Fibroblast of lung (primary cell): ENCODE measurements around the gene CHSY1. TPM values are rescaled to one million over a fixed set of nuclear protein-coding genes. Genes with fewer than 3 reads are reported as not detected.

Experiments
- DNase-seq, 2 donors: peaks; one replicate each; pipeline versions ENCODE4 v3.0.0 to v3.0.0-alpha.2; 2010; ENCODE audit warnings: low read depth in 2 of 2
- H2AFZ ChIP-seq: 2 replicates; pipeline ENCODE4 v1.5.1; 2012; ENCODE audit warnings: low read length, control low read depth, inconsistent platforms
- H3K27ac ChIP-seq: 2 replicates; pipeline ENCODE4 v1.5.1; 2011; ENCODE audit warnings: low read length, control low read depth; ENCODE audit not compliant: insufficient read depth
- H3K27me3 ChIP-seq: 2 replicates; pipeline ENCODE4 v1.5.1; 2011; ENCODE audit warnings: mild to moderate bottlenecking, low read length; ENCODE audit not compliant: control insufficient read depth, insufficient read depth
- H3K36me3 ChIP-seq: 2 replicates; pipeline ENCODE4 v1.5.1; 2011; ENCODE audit warnings: low read length; ENCODE audit not compliant: control insufficient read depth, insufficient read depth
- H3K4me1 ChIP-seq: 2 replicates; pipeline ENCODE4 v1.5.1; 2011; ENCODE audit warnings: low read length; ENCODE audit not compliant: control insufficient read depth, insufficient read depth; ENCODE audit errors: extremely low read depth
- H3K4me2 ChIP-seq: 2 replicates; pipeline ENCODE4 v1.5.1; 2011; ENCODE audit warnings: low read length, control low read depth; ENCODE audit not compliant: insufficient read depth; ENCODE audit errors: extremely low read depth
- H3K4me3 ChIP-seq, 4 experiments: fragments of 200-600 bp in 1 of 4; sonication (generic) in 1 of 4; replicated peaks in 1 of 4; 2 replicates each; pipeline ENCODE4 v1.5.1; 2011 to 2016; ENCODE audit warnings: low read length in 4 of 4, low read depth in 3 of 4, mild to moderate bottlenecking in 3 of 4, control low read depth in 2 of 4, inconsistent platforms in 1 of 4, mixed read lengths in 1 of 4; ENCODE audit not compliant: insufficient read depth in 1 of 4; ENCODE audit errors: control extremely low read depth in 1 of 4
- H3K79me2 ChIP-seq: 2 replicates; pipeline ENCODE4 v1.5.1; 2012; ENCODE audit warnings: mild to moderate bottlenecking, low read length, inconsistent platforms; ENCODE audit not compliant: control insufficient read depth, insufficient read depth
- H3K9ac ChIP-seq: 2 replicates; pipeline ENCODE4 v1.5.1; 2011; ENCODE audit warnings: mild to moderate bottlenecking, low read length, control low read depth; ENCODE audit not compliant: insufficient read depth
- H3K9me3 ChIP-seq: 2 replicates; pipeline ENCODE4 v1.5.1; 2012; ENCODE audit warnings: low read depth, low read length; ENCODE audit not compliant: control insufficient read depth, insufficient read depth
- H4K20me1 ChIP-seq: 2 replicates; pipeline ENCODE4 v1.5.1; 2011; ENCODE audit warnings: low read length; ENCODE audit not compliant: control insufficient read depth, insufficient read depth; ENCODE audit errors: extremely low read depth
- EZH2 ChIP-seq: IDR thresholded peaks from 2 replicates; pipeline ENCODE4 v1.5.1; 2012; ENCODE audit warnings: low read length, control low read depth, mild to moderate bottlenecking; ENCODE audit errors: missing control alignments
- polyA plus RNA-seq, 2 donors: library from polyadenylated mRNA; depleted of rRNA in 1 of 2; stranded (reverse) in 1 of 2; unstranded in 1 of 2; fragments of >200 nt; gene quantifications; 2 replicates each; pipeline ENCODE4 v1.2.1, GENCODE V29; 2011 to 2012; ENCODE audit warnings: missing spikeins in 1 of 2
- total RNA-seq: library from RNA; depleted of rRNA; stranded (reverse); fragments of >200 nt; gene quantifications from 2 replicates; pipeline ENCODE4 v1.2.1, GENCODE V29; 2014
- TF ChIP-seq, protein P1 (sequence below), 2 donors: IDR thresholded peaks in 1 of 2; conservative IDR thresholded peaks in 1 of 2; 1 replicate in 1 of 2; 2 replicates in 1 of 2; pipeline ENCODE4 v1.5.1; 2011 to 2012; ENCODE audit warnings: low read length in 2 of 2, control low read depth in 1 of 2, inconsistent platforms in 1 of 2, low read depth in 1 of 2, mild to moderate bottlenecking in 1 of 2

The CHSY1 gene
- total and polyA plus RNA-seq, 2 donors (not counting 1 experiment from before 2014, with no cell fraction given): 28.6 to 57.0 TPM

DNA sequence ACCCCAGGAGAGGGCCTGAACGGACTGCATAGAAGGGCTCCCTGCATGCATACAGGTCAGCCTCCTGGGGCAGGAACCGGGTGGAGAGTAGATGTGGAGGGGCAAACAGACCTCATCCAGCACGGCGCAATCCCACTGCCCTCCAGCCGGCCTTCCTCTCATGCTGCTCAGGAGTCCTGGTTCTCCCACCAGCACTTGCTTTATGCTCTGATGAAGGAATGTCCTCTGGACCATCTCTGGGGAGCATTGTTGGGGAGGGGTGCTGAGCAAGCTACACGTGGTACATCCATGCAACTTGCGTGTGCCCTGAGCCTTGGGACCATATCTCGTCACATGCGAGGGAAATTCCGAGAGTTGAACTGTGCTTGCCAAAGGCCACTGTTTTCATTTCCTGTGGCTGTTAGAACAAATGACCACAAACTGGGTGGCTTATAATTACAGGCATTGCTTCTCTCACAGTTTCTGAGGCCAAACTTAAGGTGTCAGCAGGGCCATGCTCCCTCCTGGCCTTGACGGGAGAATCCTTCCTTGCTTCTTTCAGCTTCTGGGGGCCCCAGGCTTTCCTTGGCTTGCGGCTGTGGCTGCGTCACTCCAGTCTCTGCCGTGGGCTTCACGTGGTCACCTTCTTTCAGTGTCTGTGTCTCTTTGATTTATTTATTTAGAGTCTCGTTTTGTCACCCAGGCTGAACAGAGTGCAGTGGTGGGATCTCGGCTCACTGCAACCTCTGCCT, 13.2 kb upstream of the CHSY1 start:
- TF ChIP-seq, protein P1, sequence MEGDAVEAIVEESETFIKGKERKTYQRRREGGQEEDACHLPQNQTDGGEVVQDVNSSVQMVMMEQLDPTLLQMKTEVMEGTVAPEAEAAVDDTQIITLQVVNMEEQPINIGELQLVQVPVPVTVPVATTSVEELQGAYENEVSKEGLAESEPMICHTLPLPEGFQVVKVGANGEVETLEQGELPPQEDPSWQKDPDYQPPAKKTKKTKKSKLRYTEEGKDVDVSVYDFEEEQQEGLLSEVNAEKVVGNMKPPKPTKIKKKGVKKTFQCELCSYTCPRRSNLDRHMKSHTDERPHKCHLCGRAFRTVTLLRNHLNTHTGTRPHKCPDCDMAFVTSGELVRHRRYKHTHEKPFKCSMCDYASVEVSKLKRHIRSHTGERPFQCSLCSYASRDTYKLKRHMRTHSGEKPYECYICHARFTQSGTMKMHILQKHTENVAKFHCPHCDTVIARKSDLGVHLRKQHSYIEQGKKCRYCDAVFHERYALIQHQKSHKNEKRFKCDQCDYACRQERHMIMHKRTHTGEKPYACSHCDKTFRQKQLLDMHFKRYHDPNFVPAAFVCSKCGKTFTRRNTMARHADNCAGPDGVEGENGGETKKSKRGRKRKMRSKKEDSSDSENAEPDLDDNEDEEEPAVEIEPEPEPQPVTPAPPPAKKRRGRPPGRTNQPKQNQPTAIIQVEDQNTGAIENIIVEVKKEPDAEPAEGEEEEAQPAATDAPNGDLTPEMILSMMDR (conservative IDR thresholded peaks at IDR 0.05 in 1 of 2, IDR thresholded peaks at IDR 0.05 in 1 of 2; ENCODE audit: low read depth in 1 of 2, low read length in 2 of 2): no peak
- TF ChIP-seq EZH2: no peak
- no peak overlapping the region for H3K9ac ChIP-seq
- no peak overlapping the region for H3K4me3 ChIP-seq
- no peak overlapping the region for H2AFZ ChIP-seq
- H3K27me3 ChIP-seq: peaks cover 5% of the 10 kb centered on the region
- H3K27ac ChIP-seq: no peak overlapping the region
- H4K20me1 ChIP-seq: no peaks in the 10 kb centered on the region
- no peaks in the 10 kb centered on the region for H3K36me3 ChIP-seq
- H3K4me2 ChIP-seq: no peak overlapping the region
- no peaks in the 10 kb centered on the region for H3K79me2 ChIP-seq
- peaks cover 14% of the 10 kb centered on the region for H3K4me1 ChIP-seq
- no peak for DNase-seq
- H3K9me3 ChIP-seq: no peaks in the 10 kb centered on the region

DNA sequence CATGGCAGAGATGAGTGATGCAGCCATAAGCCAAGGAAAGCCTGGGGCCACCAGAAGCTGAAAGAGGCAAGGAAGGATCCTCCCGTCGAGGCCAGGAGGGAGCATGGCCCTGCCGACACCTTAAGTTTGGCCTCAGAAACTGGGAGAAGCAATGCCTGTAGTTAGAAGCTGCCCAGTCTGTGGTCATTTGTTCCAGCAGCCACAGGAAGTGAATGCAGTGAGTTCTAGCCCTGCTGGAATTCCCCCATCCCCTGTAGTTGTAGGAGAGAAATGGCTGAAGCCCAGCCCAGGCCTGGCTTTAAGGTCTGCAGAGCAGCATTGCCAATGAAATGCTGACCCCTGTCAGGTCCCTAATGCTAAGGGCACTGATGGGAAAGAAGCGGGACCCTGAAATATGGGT, 12.2 kb upstream of the CHSY1 start:
- H3K4me2 ChIP-seq: no peak overlapping the region
- TF ChIP-seq, protein P1 (conservative IDR thresholded peaks at IDR 0.05 in 1 of 2, IDR thresholded peaks at IDR 0.05 in 1 of 2; ENCODE audit: low read depth in 1 of 2, low read length in 2 of 2): no peak
- TF ChIP-seq EZH2: no peak
- H3K79me2 ChIP-seq: no peaks in the 10 kb centered on the region
- H3K27me3 ChIP-seq: peaks cover 5% of the 10 kb centered on the region
- H3K27ac ChIP-seq: no peak overlapping the region
- peak in 1 of 2 donors; percentile 48 for DNase-seq
- no peak overlapping the region for H3K4me3 ChIP-seq
- H2AFZ ChIP-seq: no peak overlapping the region
- no peaks in the 10 kb centered on the region for H3K9me3 ChIP-seq
- H3K36me3 ChIP-seq: no peaks in the 10 kb centered on the region
- H4K20me1 ChIP-seq: no peaks in the 10 kb centered on the region
- no peak overlapping the region for H3K9ac ChIP-seq
- peaks cover 14% of the 10 kb centered on the region for H3K4me1 ChIP-seq

DNA sequence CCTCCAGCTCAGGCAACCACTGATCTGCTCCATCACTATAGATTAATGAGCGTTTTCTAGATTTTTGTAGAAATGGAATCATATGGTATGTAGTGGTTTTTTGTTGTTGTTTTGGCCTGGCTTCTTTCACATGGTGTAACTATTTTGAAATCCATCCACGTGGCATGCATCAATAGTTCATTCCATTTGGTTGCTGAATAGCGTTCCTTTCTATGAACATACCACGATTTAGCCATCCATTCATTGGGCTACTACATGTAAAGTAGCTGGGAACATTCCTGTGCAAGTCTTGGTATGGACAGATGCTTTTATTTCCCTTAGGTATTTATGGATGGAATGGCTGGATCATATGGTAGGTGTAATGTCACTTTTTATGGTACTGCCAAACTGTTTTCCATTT, 10.7 kb upstream of the CHSY1 start:
- H3K27me3 ChIP-seq: peaks cover 5% of the 10 kb centered on the region
- H2AFZ ChIP-seq: no peak overlapping the region
- H3K4me3 ChIP-seq: no peak overlapping the region
- no peak overlapping the region for H3K9ac ChIP-seq
- H4K20me1 ChIP-seq: no peaks in the 10 kb centered on the region
- no peak overlapping the region for H3K4me2 ChIP-seq
- TF ChIP-seq, protein P1 (conservative IDR thresholded peaks at IDR 0.05 in 1 of 2, IDR thresholded peaks at IDR 0.05 in 1 of 2; ENCODE audit: low read depth in 1 of 2, low read length in 2 of 2): no peak
- no peak for TF ChIP-seq EZH2
- no peaks in the 10 kb centered on the region for H3K79me2 ChIP-seq
- no peak overlapping the region for H3K27ac ChIP-seq
- peaks cover 9% of the 10 kb centered on the region for H3K4me1 ChIP-seq
- no peaks in the 10 kb centered on the region for H3K36me3 ChIP-seq
- H3K9me3 ChIP-seq: no peaks in the 10 kb centered on the region
- DNase-seq: no peak
